Measurements from ENCODE around the gene KRI1.

KRI1 gene

DNA sequence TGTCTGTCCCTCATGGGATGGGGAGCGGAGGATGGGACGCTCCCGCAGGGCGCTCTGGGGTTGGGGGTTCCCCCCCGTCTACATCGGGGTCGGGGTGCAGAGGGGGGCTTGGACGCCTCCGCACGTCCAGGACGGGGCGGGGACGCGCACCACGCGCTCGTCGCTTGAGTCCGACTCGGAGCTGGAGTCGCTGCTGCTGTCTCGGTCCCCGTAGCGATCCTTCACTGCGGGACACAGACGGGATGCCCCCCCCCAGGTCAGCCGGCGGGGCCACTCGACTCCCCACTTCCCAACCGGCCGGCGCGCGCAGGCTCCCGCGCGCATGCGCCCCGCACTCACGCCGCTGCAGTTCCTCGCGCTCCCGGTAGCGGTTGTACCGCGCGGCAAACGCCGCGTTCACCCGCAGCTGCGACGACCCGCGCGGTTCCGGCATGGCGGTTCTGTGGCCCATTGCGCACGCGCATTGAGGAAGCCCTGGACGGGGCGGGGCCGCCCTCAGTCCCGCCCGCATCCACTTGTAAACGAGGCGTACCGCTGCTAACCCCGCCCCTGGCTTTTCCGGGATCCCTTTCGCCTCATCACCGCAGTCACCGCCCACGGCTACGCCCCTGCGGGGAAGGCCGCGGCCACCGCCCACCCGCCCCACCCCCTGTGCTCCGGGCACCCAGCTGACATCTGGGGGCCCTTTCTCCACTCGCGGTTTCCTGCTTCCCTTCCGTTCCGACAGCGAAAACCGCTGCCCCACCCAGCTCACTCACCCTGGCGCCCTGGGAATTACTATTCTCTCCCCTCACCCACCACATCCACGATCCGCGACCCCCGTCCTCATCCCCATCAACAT, at the start of gene KRI1:
Gene KRI1 (minus strand): TSS at position 444 of the 841 bp plus-strand sequence. CDS start 11 bp downstream, at position 433.
- peak; percentile 98 for DNase-seq (ENCODE audit: low read depth)

GRCh38 chr19:10612499-10613119, 46.8 kb upstream of the KRI1 start:
- no peak for DNase-seq (ENCODE audit: low read depth)

- no peak for DNase-seq (ENCODE audit: low read depth)
Measured at GRCh38 chr19:10611907-10612306, 46.1 kb upstream of the KRI1 start.

DNA sequence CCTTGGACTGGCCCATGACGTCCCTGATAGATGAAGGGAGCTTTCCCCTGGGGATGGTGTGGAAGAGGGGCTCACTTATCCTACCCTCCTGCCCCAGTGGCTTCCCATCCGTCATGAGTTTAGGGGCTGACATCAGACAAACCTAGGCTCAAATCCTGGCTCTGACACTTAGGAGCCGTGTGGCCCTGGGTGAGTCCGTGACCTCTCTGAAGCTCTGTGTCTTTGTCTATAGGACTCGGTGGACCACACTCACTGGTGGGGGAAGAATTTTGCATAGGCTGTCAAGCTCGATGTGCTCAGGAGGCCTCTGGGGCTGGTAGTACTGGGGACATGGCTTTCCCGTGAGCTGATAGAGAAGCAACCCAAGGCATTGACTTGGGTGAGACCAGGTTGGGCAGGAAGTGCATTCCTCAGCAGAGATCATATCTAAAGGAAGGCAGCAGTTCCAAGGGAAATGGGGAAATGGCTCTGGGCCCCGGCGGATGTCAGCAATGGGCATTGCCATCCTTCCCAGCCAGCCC, 38.7 kb upstream of the KRI1 start:
- DNase-seq (ENCODE audit: low read depth): no peak

- DNase-seq (ENCODE audit: low read depth): no peak
Measured at GRCh38 chr19:10603873-10604459, 38.2 kb upstream of the KRI1 start.

GRCh38 chr19:10603084-10603872, 37.5 kb upstream of the KRI1 start:
- DNase-seq (ENCODE audit: low read depth): peak; percentile 68

DNA sequence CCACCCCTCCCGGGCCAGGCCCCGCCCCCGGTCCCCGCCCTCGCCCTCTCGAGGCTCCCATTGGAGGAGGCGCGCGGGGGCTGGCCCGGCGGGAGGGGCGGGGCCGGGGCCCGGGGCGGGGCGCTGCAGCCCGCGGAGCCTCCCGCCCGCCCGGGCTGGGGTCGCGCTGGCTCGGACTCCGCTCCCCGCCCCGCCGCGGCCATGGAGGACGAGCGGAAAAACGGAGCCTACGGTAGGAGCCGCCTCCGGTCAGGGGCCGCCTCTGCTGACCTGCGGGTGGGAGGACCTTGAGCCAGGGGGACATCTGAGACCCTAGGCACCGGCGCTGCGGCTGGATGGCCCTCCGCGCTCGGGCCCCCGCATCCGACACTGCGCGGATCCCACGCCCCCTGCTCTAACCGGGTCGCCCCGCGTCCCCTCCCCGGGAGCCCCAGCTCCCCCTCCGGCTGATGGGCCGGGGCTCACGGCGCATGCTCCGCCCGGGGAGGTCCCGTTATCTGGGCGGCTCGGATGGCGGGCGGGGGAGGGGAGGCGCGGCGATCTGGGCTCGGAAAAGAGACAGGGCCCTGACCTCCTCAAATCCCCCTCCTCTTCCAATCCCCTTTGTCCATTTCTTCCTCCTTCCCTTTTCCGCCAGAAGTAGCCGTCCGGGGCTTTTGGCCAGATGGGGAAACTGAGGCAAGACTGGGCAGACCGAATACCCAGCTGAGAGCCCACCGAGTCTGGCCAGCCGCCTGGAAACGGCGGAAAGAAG, 36.7 kb upstream of the KRI1 start:
- peak; percentile 71 for DNase-seq (ENCODE audit: low read depth)

- no peak for DNase-seq (ENCODE audit: low read depth)
Measured at GRCh38 chr19:10601999-10602329, 36.2 kb upstream of the KRI1 start.

DNA sequence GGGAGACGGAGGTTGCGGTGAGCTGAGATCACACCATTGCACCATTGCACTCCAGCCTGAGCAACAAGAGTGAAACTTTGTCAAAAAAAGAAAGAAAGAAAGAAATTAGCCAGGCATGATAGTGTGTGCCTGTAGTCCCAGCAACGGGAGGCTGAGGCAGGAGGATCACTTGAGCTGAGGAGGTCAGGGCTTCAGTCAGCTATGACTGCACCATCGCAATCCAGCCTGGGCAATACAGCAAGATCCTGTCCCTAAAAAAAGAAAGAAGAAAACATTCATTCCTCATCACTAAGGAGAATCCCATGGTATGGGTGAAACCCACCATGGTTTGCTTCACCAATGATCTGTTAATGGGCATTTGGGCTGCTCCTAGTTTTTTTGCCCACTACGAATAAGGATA, 34.3 kb upstream of the KRI1 start:
- DNase-seq (ENCODE audit: low read depth): no peak

DNA sequence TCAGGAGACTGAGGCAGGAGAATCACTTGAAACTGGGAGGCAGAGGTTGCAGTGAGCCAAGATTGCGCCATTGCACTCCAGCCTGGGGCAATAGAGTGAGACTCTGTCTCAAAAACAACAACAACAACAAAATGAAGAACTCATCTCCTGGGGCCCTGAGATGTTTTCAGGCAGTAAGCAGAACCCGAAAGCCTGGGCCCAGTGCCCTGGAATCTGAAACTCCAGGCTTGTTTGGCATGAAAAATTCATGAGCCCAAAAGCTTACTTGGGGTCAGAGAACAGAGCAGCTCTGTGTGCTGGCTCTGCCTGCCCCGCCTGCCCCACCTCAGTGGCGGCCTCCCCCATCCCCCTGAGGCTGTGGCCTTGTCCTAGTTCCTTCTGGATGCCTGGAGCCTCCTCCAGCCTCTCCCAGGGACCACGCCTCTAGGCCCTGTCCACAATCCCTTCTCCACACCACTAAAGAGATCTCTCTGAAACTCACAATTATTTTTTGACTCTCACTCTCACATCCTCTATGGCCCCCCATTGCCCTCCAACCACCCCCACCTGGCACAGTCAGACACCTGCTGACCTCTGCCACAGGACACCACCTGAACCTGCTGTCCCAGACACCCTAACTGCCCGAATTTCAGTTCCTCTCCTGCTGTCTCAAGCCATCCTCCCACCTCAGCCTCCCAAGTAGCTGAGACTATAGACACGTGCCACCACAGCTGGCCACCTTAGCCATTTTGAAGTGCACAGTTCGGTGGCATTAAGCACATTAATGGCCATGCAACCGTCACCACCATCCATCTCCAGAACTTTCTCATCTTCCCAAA, 28.2 kb upstream of the KRI1 start:
- DNase-seq (ENCODE audit: low read depth): no peak

DNA sequence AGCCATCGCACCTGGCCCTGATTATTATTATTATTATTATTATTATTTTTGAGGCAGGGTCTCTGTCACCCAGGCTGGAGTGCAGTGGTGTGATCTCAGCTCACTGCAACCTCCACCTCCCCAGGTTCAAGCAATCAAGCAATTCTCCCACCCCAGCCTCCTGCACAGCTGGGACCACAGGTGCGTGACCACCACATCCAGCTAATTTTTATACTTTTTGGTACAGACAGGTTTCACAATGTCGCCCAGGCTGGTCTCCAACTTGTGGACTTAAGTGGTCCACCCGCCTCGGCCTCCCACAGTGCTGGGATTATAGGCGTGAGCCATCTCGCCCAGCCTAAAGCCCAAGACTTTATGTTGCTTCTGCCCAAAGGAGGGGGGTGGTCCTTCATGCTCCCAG, 27.3 kb upstream of the KRI1 start:
- DNase-seq (ENCODE audit: low read depth): no peak

- no peak for DNase-seq (ENCODE audit: low read depth)
Measured at GRCh38 chr19:10587839-10588150, 22.0 kb upstream of the KRI1 start.

GRCh38 chr19:10587022-10587838, 21.4 kb upstream of the KRI1 start, which contains the start of gene AP1M2:
Gene AP1M2 (minus strand): TSS chr19:10587312. CDS start chr19:10587231, 81 bp downstream.
- DNase-seq (ENCODE audit: low read depth): no peak

DNA sequence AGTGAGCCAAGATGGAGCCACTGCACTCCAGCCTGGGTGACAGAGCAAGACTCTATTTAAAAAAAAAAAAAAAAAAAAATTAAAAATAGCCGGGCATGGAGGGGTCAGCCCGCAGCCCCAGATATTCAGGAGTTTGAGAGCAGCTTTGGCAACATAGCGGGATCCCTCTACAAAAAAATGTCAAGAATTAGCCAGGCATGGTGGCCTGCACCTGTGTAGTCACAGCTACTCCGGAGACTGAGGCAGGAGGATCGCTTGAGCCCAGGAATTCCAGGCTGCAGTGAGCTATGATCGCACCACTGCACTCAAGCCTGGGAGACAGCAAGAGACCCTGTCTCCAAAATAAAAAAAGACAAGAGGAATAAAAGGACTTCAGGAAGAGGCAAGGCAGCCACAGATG, 20.6 kb upstream of the KRI1 start:
- DNase-seq (ENCODE audit: low read depth): no peak

DNA sequence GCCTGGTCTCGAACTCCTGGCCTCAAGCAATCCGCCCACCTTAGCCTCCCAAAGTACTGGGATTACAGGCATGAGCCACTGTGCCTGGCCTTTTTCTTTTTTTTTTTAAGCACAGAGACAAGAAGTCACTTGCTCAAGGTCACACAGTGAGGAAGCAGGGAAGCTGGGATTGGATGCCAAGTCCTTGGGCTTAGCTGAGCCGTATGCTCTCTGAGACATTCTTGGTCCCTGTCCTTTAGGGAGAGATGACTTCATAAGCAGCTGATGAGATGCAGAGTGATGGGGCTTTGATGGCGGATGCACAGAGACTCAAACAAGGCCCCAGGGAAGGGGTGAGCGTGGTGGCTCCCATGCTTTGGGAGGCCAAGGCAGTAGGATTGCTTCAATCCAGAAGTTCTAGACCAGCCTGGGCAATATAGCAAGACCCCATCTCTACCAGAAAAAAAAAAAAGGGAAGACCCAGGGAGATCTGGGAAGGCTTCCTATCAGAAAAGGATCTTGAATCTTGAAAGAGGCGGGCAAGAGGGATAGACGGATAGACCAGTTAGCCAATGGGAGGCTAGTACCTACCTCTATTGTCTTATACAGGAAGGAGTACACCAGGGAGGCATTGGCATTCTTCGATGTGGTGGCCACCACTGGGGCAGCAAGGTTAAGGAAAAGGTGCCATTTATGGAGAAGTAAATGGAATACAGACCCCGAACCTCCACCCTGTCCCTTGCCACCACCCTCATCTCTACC, 17.4 kb upstream of the KRI1 start:
- no peak for DNase-seq (ENCODE audit: low read depth)

DNA sequence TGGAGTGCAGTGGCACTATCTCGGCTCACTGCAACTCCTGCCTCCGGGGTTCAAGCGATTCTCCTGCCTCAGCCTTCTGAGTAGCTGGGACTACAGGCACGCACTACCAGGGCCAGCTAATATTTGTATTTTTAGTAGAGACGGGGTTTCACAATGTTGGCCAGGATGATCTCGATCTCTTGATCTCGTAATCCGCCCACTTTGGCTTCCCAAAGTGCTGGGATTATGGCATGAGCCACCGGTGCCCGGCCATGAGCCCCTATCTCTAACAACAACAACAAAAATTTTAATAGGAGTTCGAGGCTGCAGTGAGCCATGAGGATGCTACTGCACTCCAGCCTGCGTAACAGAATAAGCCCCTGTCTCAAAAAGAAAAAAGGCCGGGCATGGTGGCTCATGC, 16.3 kb upstream of the KRI1 start:
- DNase-seq (ENCODE audit: low read depth): no peak

DNA sequence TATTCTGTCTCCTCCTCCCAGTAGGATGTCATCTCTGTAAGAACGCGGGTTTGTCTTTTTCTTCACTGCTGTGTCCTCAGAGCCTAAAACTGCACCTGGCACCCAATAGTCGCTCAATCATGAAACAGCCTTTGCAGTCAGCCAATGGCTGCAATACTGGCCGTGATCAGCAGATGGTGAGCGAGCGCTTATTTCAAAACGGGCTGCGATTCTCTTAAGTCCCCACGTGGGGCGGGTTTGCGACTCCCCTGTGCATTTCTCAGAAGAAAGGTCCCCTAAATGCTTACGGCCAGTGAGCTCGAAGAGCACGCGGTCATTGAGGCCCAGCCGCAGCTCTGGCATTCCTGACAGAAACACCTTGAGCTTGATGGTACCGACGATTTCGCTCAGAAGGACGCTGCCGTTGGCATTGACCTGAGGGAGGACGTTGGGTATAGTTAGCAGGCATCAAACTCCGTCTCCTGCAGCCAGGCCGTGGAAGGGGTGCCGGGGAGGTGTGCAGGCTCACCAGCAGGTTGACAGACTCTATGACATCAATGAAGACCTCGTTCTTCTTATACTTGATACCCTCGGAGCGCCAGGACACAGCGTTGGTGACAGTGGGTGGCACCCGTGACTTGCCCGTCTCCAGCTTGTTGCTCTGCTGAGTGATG, 15.3 kb upstream of the KRI1 start:
- DNase-seq (ENCODE audit: low read depth): peak; percentile 68

DNA sequence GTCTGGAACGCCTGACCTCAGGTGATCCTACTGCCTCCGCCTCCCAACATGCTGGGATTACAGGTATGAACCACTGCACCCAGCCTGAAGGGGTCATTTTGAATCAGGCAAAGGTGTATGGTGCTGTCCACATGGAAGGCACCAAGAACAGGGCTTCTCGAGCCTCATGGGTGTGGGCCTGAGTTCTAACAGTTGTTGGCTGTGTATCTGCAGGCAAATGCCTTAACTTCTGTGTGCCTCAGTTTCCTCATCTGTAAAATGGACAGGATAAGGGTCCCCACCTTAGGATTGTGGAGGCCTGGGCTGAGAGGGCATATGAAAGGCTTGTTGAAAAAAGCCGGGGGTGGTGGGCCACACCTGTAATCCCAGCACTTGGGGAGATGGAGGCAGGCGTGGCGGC, 12.1 kb upstream of the KRI1 start:
- no peak for DNase-seq (ENCODE audit: low read depth)

Data from T-helper 22 cell (primary cell).